Mucosa of descending colon (tissue), 3 donors: ENCODE data around the gene FRG2C. TPM values are rescaled to one million over a fixed set of nuclear protein-coding genes. Genes with fewer than 3 reads are reported as not detected.
"Not testable (repeated sequence)": the region's sequence is repeated elsewhere in the genome, so short reads cannot be mapped to it uniquely, and the experiment has no call there.

ENCODE experiments used
- ATAC-seq: fragments of 200-7000 bp; cut with Tn5 transposase; one replicate; pipeline ENCODE4 v1.9.1; 2020; ENCODE audit warnings: mild to moderate bottlenecking, moderate library complexity
- DNase-seq, 3 donors: peaks; one replicate each; pipeline ENCODE4 v3.0.0-alpha.2; 2020
- H3K36me3 ChIP-seq: fragments of 200-600 bp; one replicate; pipeline ENCODE4 v1.8.0; 2021; ENCODE audit warnings: low read depth, mild to moderate bottlenecking
- H3K4me1 ChIP-seq: fragments of 200-600 bp; one replicate; pipeline ENCODE4 v1.8.0; 2021; ENCODE audit warnings: low read depth, mild to moderate bottlenecking
- H3K4me3 ChIP-seq: fragments of 200-600 bp; one replicate; pipeline ENCODE4 v1.8.0; 2021; ENCODE audit warnings: mild to moderate bottlenecking
- H3K9me3 ChIP-seq: fragments of 200-600 bp; one replicate; pipeline ENCODE4 v1.8.0; 2021; ENCODE audit warnings: mild to moderate bottlenecking
- CTCF ChIP-seq: fragments of 200-600 bp; IDR thresholded peaks from one replicate; pipeline ENCODE4 v1.8.0; 2022; ENCODE audit warnings: antibody characterized with exemption, mild to moderate bottlenecking
- intact Hi-C, 2 donors: fragments of 100-400 bp; cut with DNase I in 1 of 2; cut with micrococcal nuclease in 1 of 2; formaldehyde crosslinking; loops; one replicate each; pipeline versions ENCODE4 v1.11.0 to v1.11.1; 2022; cut with DNase I, micrococcal nuclease
- long read RNA-seq, 2 donors: library from polyadenylated mRNA; unstranded; transcript quantifications; one replicate each; pipeline ENCODE4 v2.0.0, GENCODE V29; 2019 to 2021
- total RNA-seq, 3 donors: library from RNA; stranded (reverse); fragmentation: NEBNext Ultra II Directional in 2 of 3; extraction: Animal tissue kit (Norgen Biotek cat#: 25700) in 2 of 3; gene quantifications; one replicate each; pipeline versions ENCODE4 v1.2.1 to v1.2.4, GENCODE V29; 2021 to 2023
- donor health status: DM: no; HTN: no; CAD: no; lungs with moderate emphysema.
- donor health status: DM: no; HTN: no; CAD: no.
- donor health status: DM: no; HTN: yes; CAD: no.

Gene FRG2C
- not detected for total RNA-seq
- long read RNA-seq, donor 1: 0 reads
- long read RNA-seq, donor 2: 0 reads

- H3K36me3 ChIP-seq, H3K9me3 ChIP-seq, ATAC-seq, DNase-seq, H3K4me3 ChIP-seq, H3K4me1 ChIP-seq, intact Hi-C loops: not testable (repeated sequence)
Measured at GRCh38 chr3:75664028-75664427, at the start of gene FRG2C. TSS of gene FRG2C (plus strand) at chr3:75664328. CDS start at chr3:75664380, 52 bp downstream.

GRCh38 chr3:75618666-75619305, 45.3 kb upstream of the FRG2C start:
- peak in 2 of 3 donors; percentile 43 to 80 for DNase-seq
- intact Hi-C loops, H3K9me3 ChIP-seq, H3K4me1 ChIP-seq, H3K36me3 ChIP-seq, ATAC-seq, H3K4me3 ChIP-seq: not testable (repeated sequence)

- intact Hi-C loops, H3K4me1 ChIP-seq, DNase-seq, H3K4me3 ChIP-seq, ATAC-seq, H3K36me3 ChIP-seq, H3K9me3 ChIP-seq: not testable (repeated sequence)
Measured at GRCh38 chr3:75619481-75620031, 44.6 kb upstream of the FRG2C start.

- ATAC-seq, intact Hi-C loops, H3K9me3 ChIP-seq, H3K36me3 ChIP-seq, H3K4me1 ChIP-seq, DNase-seq, H3K4me3 ChIP-seq: not testable (repeated sequence)
Measured at GRCh38 chr3:75621772-75622171, 42.4 kb upstream of the FRG2C start.

- H3K4me3 ChIP-seq, intact Hi-C loops, ATAC-seq, H3K4me1 ChIP-seq, H3K36me3 ChIP-seq, H3K9me3 ChIP-seq, DNase-seq: not testable (repeated sequence)
Measured at GRCh38 chr3:75623656-75624055, 40.5 kb upstream of the FRG2C start.

- H3K36me3 ChIP-seq: not testable (repeated sequence)
Measured at GRCh38 chr3:75630887-75631535, 33.1 kb upstream of the FRG2C start.

GRCh38 chr3:75631541-75631940, 32.6 kb upstream of the FRG2C start:
- intact Hi-C loops: no loop called here
- Histone ChIP-seq H3K4me1 (no peaks in the 10 kb centered on the region), H3K36me3 (no peaks in the 10 kb centered on the region), H3K9me3 (no peaks in the 10 kb centered on the region), H3K4me3 (no peak overlapping the region)
- DNase-seq (no peak), ATAC-seq (no peak)
- no peak for TF ChIP-seq CTCF

More at GRCh38 chr3:75630887-75631535, 33.1 kb upstream of the FRG2C start:
- H3K4me3 ChIP-seq, DNase-seq, intact Hi-C loops, H3K9me3 ChIP-seq, ATAC-seq, H3K4me1 ChIP-seq: not testable (repeated sequence)

- ATAC-seq, intact Hi-C loops, DNase-seq, H3K4me3 ChIP-seq, H3K9me3 ChIP-seq, H3K36me3 ChIP-seq, H3K4me1 ChIP-seq: not testable (repeated sequence)
Measured at GRCh38 chr3:75638947-75639346, 25.2 kb upstream of the FRG2C start.

GRCh38 chr3:75641107-75641517, 23.0 kb upstream of the FRG2C start:
- intact Hi-C loops, H3K36me3 ChIP-seq, ATAC-seq, H3K4me1 ChIP-seq, H3K4me3 ChIP-seq, H3K9me3 ChIP-seq: not testable (repeated sequence)
- peak in 2 of 3 donors; percentile 51 to 79 for DNase-seq

- H3K4me1 ChIP-seq, H3K9me3 ChIP-seq, ATAC-seq, H3K4me3 ChIP-seq, intact Hi-C loops, H3K36me3 ChIP-seq: not testable (repeated sequence)
- DNase-seq: peak in 2 of 3 donors; percentile 35
Measured at GRCh38 chr3:75643031-75643800, 20.9 kb upstream of the FRG2C start.

GRCh38 chr3:75645548-75645947, 18.6 kb upstream of the FRG2C start:
- ATAC-seq, intact Hi-C loops, H3K4me1 ChIP-seq, H3K4me3 ChIP-seq, H3K9me3 ChIP-seq, DNase-seq, H3K36me3 ChIP-seq: not testable (repeated sequence)
